KBM-7 (cell line): ENCODE data around the gene FAF1.
"Not testable (repeated sequence)": the region's sequence is repeated elsewhere in the genome, so short reads cannot be mapped to it uniquely, and the experiment has no call there.

ENCODE experiments used
- DNase-seq: peaks from one replicate; pipeline ENCODE4 v3.0.0-alpha.2; 2015
- in situ Hi-C: fragments of 300-500 bp; cut with MboI; formaldehyde crosslinking; loops from 2 replicates; pipeline ENCODE4 v1.14.3; 2020; ENCODE audit warnings: low sequenced_read_pairs, low pct_unique_long_range_greater_than_20kb, mixed read lengths

The FAF1 gene

DNA sequence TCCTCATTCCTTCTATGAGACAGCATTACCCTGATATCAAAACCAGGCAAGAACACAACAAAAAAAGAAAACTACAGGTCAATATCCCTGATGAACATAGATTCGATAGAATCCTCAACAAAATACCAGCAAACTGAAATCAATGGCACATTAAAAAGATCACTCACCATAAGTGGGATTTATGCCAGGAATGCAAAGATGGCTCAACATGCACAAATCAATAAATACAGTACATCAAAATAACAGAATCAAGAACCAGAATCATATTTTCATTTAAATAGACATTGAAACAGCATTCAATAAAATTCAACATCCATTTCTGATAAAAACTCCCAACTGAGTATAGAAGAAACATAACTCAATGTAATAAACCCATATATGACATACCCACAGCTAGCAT, 36.5 kb downstream of the FAF1 start:
- in situ Hi-C loops, result no loop called here
- DNase-seq, result no peak

DNA sequence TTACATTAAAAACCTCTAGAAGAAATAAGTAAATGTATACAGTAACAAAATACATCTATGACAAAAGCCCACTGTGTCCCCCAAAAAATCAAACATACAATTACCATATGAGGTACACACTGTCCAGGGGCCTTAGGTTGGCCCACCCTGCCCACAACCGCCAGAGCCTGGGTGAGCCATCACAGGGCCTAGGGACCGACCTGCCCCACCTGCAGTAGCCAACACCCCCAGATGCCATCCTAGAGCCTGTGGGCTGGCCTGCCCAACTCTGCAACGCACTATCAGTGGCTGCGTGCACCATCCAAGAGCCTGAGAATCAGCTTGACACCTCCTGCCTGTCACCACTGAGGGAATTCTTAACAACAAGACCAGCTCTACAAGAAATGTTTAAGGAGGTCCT, 39.0 kb downstream of the FAF1 start:
- no peak for DNase-seq
- in situ Hi-C loops, result no loop called here

DNA sequence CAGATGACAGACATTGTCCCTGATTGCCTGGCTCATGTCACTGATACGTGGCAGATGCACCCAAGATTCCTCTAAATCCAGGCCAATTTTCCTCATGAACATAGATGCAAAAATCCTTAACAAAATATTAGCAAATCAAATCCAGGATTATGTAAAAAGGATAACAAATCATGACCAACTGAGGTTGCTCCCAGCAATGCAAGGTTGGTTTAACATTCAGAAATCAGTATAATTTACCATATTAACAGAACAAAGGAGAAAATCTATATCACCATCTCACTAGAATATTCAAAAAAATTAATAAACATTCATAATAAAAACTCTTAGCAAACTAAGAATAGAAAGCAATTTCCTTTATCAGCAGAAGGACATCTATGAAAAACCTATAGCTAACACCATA, 39.7 kb downstream of the FAF1 start:
- in situ Hi-C loops, result no loop called here
- no peak for DNase-seq

DNA sequence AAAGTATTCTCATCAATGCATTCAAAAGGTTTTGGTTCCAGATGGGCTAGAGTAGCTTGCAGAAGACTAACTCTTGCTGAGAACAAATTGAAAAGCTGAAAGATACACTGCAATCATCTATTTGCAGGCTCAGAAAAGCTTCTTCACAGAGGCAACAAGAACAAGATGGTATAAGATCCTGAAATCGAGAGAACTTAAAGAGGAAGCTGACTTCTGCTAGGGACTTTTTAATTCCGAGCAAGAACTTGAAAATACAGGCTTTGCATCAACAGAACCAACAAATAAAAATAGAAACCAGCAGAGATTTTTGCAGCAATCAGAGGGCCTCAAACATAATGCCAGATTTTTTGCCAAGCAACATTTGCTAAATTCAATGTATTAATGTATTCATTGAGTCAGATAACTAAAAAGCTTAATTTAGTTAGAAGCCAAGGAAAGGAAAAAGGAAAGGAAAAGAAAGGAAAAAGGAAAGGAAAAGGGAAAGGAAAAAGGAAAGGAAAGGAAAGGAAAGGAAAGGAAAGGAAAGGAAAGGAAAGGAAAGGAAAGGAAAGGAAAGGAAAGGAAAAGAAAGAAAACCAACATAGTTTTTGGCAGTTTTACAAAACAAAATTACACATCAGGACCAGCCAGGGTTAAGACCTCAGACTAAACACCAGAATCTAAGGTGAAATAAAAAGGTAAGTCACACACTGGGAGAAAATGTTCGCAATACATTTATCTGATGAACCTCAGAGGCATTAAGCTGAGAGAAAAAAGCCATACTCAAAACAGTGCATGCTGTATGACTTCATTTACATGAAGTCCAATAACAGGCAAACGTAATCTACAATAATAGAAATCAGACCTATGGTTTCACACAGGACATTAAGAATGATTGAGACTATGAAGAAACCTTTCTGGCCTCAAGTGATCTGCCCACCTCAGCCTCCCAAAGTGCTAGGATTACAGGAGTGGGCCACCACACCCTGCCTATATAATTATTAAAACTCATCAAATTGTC, 42.6 kb downstream of the FAF1 start:
- DNase-seq, result peak; percentile 22
- in situ Hi-C loops, result no loop called here

DNA sequence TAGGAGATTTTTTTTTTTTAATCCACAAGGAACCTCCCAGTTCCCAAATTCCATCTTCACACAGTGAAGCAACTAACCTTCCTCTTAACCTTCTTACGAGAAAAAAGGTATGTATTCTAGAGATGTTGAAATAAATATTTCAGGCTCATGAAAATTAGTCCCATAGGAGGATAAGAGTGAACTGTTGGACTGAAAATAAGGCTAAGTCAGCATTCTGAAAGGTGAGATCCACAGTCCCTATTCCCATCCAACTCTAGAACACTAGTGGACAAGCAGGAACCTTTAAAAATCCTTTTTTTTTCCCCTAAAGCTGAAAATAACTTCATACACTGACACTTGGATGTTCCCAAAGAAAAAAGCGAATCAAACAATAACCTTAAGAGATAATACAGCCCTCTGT, 44.4 kb downstream of the FAF1 start:
- in situ Hi-C loops, result no loop called here
- no peak for DNase-seq

DNA sequence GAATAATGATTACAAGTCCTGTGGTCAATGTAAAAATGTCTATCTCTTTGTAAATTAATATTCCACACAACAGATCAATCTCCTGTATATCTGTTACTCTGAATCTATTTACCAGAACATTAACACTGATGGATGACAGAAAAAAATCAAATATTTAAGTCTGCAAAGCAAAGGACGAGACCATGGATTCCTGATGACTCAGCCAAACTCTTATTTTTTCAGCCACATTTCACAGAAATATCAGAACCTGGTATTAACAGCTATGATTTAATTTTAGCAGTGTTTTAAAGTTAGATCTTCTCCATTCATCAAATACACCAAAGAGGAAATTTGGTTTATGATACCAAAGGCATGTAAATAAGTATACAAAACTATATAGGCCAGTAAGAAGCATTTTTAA, 46.1 kb downstream of the FAF1 start:
- no peak for DNase-seq
- in situ Hi-C loops, result no loop called here

DNA sequence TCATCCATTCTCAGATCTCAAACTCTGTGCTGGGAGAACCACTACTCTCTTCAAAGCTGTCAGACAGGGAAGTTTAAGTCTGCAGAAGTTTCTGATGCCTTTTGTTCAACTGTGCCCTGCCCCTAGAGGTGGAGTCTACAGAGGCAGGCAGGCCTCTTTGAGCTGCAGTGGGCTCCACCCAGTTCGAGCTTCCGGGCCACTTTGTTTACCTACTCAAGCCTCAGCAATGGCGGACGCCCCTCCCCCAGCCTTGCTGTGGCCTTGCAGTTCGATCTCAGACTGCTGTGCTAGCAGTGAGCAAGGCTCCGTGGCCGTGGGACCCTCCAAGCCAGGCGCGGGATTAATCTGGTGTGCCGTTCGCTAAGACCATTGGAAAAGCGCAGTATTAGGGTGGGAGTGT, 49.7 kb downstream of the FAF1 start:
- in situ Hi-C loops, DNase-seq: not testable (repeated sequence)

DNA sequence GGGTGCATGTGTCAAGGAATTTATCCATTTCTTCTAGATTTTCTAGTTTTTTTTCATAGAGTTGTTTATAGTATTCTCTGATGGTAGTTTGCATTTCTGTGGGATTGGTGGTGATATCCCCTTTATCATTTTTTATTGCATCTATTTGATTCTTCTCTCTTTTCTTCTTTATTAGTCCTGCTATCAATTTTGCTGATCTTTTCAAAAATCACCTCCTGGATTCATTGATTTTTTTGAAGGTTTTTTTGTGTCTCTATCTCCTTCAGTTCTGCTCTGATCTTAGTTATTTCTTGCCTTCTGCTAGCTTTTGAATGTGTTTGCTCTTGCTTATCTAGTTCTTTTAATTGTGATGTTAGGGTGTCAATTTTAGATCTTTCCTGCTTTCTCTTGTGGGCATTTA, 52.5 kb downstream of the FAF1 start:
- in situ Hi-C loops, DNase-seq: not testable (repeated sequence)

DNA sequence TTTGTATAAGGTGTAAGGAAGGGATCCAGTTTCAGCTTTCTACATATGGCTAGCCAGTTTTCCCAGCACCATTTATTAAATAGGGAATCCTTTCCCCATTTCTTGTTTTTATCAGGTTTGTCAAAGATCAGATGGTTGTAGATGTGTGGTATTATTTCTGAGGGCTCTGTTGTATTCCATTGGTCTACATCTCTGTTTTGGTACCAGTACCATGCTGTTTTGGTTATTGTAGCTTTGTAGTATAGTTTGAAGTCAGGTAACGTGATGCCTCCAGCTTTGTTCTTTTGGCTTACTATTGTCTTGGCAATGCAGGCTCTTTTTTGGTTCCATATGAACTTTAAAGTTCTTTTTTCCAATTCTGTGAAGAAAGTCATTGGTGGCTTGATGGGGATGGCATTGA, 54.0 kb downstream of the FAF1 start:
- in situ Hi-C loops, DNase-seq: not testable (repeated sequence)

DNA sequence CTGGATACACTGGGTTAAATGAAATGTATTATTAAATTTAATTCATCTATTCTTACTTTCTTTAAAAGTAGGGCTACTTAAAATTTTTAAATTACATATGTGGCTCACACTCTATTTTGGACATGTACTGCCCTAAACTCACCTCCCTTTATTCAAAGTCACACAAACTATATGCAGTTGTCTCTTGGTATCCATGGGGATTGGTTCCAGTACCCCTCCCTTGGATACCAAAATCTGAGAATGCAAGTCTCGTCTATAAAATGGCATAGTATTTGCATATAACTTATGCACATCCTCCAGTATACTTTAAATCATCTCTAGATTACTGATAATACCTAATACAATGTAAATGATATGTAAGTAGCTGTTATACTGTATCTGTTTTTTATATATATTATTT, 57.6 kb downstream of the FAF1 start:
- no peak for DNase-seq
- in situ Hi-C loops, result no loop called here

DNA sequence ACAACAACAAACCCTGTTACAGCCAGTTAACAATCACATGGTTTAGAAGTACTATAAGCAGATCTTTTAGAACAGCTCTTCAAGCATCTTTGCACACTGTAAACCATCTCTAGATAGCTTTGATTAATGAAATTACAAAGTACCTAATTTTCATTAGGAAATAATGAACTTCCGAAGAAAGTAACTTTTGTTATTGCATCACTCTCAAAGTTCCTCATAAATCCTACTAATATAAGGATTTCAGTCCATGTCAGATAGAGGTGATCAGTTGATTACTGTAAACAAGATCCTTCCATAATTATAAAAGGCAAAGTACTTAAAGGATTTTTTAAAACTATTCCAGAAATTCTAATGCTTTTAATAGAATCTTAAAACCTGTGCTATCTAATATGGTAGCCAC, 58.2 kb downstream of the FAF1 start:
- DNase-seq, result no peak
- in situ Hi-C loops, result no loop called here

DNA sequence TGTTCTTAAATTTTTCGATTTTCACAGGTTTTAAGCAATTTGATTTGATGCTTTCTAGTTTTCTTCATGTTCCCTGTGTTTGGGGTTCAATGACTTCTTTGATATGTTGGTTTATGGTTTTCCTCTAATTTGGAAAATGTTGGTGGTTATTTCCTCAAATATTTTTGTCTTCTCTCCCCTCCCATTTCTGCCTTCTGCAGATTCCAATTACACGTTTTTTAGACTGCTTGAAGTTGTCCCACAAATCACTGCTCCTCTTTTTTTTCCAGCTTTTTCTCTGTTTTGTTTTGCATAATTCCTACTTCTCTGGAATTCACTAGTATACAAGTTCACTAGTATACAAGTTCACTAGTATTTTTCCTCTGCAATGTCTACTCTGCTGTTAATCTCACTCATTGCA, 61.3 kb downstream of the FAF1 start:
- in situ Hi-C loops, result no loop called here
- no peak for DNase-seq

DNA sequence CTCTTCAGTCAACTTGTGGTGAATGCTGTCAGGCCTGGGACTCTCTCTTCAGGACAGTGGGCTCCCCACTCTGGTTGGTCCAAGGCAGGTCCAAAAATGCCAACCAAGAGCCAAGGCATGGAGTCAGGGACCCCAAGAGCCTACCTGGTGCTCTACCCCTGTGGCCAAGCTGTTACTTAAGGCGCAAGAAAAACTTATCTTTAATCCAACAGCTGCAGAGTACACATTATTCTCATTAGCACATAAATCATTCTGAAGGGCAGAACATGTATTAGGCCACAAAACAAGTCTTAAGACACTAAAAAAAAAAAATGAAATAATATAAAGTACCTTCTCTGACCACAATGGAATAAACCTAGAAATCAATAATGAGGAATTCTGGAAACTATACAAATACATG, 65.7 kb downstream of the FAF1 start:
- no peak for DNase-seq
- in situ Hi-C loops, result no loop called here

DNA sequence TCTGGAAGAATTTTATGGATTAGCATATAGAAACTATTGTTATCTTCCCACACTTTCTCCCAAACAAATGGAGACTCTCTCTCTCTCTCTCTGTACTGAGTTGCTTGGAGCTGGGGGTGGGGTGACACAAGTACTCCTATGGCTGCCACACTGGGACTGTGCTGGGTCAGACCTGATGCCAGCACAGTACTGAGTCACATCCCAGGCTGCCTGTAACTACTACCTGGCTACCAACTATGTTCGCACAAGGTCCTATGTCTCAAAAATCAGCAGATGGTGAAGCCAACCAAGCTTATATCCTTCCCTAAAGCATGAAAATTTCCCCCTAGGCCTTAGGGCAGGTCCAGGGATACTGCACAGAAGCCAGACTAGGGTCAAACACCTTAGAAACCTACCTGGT, 66.6 kb downstream of the FAF1 start:
- no peak for DNase-seq
- in situ Hi-C loops, result no loop called here

DNA sequence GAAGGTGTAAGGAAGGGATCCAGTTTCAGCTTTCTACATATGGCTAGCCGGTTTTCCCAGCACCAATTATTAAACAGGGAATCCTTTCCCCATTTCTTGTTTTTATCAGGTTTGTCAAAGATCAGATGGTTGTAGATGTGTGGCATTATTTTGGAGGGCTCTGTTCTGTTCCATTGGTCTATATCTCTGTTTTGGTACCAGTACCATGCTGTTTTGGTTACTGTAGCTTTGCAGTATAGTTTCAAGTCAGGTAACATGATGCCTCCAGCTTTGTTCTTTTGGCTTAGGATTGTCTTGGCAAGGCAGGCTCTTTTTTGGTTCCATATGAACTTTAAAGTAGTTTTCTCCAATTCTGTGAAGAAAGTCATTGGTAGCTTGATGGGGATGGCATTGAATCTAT, 72.5 kb downstream of the FAF1 start:
- DNase-seq, in situ Hi-C loops: not testable (repeated sequence)

DNA sequence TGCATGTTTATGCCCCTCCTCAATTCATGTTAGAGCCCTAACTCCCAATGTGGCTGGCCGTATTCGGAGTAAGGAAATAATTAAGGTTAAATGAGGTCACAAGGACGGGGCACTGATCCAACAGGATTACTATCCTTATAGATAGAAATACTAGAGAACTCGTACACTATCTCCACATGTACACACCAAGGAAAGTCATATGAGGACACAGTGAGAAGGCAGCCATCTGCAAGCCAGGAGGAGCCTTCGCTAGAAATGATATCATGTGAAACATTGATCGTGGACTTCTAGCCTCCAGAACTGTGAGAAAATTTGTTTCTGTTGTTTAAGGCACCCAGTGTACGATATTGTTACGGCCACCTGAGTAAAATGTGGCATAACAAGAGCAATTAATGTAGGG, 79.7 kb downstream of the FAF1 start:
- DNase-seq, result no peak
- in situ Hi-C loops, result no loop called here

DNA sequence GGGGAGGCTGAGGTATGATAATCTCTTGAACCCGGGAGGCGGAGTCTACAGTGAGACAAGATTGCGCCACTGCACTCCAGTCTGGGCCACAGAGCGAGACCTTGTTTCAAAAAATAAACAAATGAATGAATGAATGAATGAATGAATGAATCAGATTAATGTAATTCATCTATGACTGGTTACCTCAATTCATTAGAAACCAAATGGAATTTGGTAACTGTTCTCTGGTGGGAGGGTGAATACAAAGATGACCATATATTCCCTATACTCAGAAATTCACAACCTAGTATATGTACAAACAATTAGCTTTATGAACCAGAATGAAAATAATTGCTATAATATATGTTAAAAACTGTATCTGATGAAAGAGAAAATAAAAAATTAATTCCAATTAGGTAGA, 80.9 kb downstream of the FAF1 start:
- in situ Hi-C loops, result no loop called here
- no peak for DNase-seq

DNA sequence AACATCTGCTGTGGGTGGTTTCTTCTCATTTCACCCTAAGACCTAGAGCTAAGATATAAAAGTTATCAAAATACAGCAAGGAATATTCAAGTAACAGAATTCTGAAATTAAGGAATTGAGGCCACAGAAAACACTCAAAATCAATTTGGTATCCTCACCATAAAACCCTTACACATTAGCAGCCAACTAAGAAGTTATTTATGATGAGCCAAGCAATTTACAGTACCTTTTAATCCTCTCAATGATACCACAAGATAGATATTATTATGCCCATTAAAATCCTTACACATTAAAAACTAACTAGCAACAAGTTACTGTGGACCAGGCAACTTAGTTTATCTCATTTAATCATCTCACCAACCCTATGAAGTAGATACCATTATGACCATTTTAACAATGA, 81.6 kb downstream of the FAF1 start:
- no peak for DNase-seq
- in situ Hi-C loops, result no loop called here

DNA sequence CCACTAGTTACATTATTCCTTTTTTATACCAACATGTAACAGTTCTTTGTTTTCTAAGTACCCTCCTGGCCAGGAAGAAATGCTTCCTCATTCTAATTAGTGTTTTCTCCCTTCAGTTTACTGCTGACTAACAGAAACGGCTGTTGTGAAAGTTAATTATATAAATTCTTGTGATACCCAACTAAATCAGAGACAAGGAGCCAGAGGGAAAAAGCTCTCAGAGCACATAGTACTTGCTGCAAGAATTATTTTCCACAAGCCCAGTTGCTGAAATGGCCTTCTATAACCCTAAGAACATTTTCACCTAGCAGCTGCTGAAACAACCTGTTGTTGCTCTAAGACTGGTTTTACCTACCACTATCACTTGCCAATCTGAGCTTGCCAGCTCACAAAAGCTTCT, 82.4 kb downstream of the FAF1 start:
- peak; percentile 11 for DNase-seq
- in situ Hi-C loops, result no loop called here

DNA sequence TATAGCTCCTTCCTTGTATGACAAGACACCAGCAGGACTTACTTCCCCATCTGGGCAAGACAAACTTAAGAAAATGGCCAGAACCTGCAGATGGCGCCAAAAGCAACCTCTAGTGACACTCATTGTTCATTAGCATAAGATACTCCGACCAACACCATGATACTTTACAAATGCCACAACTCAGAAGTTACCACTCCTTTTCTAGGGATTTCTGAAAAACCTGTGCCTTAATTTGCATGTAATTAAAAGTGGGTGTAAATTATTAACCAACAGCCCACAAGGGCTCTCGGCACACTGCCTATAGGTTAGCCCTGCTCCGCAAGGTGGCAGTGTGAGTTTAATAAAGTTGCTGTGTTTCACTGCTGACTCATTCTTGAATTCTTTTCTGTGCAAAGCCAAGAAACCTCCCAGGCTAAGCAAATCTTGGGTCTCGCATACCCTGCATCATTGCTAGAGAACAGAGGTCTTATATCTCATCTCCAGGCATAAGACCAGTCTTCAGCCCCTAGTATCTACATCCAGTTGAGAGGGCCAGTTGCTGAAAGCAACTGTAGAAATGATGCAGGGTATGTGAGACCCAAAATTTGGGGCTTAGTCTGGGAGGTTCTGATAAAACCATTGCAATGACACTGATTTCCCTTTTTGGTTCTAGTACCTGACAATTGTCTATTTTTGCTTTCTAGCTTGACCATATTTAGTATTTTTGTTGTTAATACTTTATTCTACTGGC, 86.4 kb downstream of the FAF1 start:
- in situ Hi-C loops, result no loop called here
- peak; percentile 94 for DNase-seq
